Stimulated activated CD4-positive, alpha-beta T cell treated with anti-CD3 and anti-CD28 coated beads, Interleukin-1b, Interleukin-23, amount 100 ng/mL, for 48 hours (primary cell): ENCODE data around the gene BSCL2.
"Not testable (repeated sequence)": the region's sequence is repeated elsewhere in the genome, so short reads cannot be mapped to it uniquely, and the experiment has no call there.

Experiments
- DNase-seq: peaks from one replicate; pipeline ENCODE4 v3.0.0-alpha.2; 2020

Gene BSCL2

GRCh38 chr11:62652161-62653006, 54.8 kb downstream of the BSCL2 start:
- DNase-seq, result no peak

- DNase-seq, result not testable (repeated sequence)
Observed at GRCh38 chr11:62650283-62650682, 56.9 kb downstream of the BSCL2 start.

GRCh38 chr11:62649486-62649885, 57.7 kb downstream of the BSCL2 start:
- no peak for DNase-seq

GRCh38 chr11:62648967-62649364, 58.3 kb downstream of the BSCL2 start:
- DNase-seq, result no peak

- no peak for DNase-seq
Observed at GRCh38 chr11:62648185-62648966, 58.8 kb downstream of the BSCL2 start.

GRCh38 chr11:62647609-62648005, 59.6 kb downstream of the BSCL2 start:
- no peak for DNase-seq

- no peak for DNase-seq
Observed at GRCh38 chr11:62646825-62647608, 60.2 kb downstream of the BSCL2 start.

- peak; percentile 99 for DNase-seq
Observed at GRCh38 chr11:62645946-62646824, 61.0 kb downstream of the BSCL2 start, which contains the start of gene GANAB. Gene GANAB, minus strand, starts transcription at chr11:62646613. Its CDS starts 14 bp downstream, at chr11:62646599.

- DNase-seq, result no peak
Observed at GRCh38 chr11:62645671-62645945, 61.6 kb downstream of the BSCL2 start.

- DNase-seq, result no peak
Observed at GRCh38 chr11:62644220-62644619, 63.0 kb downstream of the BSCL2 start.
